Calu3 (cell line): ENCODE measurements around the gene EHD2. TPM values are rescaled to one million over a fixed set of nuclear protein-coding genes. Genes with fewer than 3 reads are reported as not detected.
A peak's percentile ranks its signal among the peaks of the same experiment; 100 is the strongest.

Experiments used
- BruUV-seq: library from RNA; stranded (reverse); fragments of 400-500 nt; replicated peaks from 2 replicates; lab custom pipeline; 2021; lab: Mats Ljungman, UMichigan
- CTCF ChIA-PET: fragments of 300-600 bp; sonication (Branson Sonifier 250); formaldehyde crosslinking; loops from one replicate; lab custom pipeline; 2022; ENCODE audit warnings: antibody characterized with exemption; lab: Charles Lee
- DNase-seq: peaks from one replicate; pipeline ENCODE4 v3.0.0; 2022
- H3K27ac Mint-ChIP-seq: one replicate; pipeline ENCODE4 v1.8.0; 2022; ENCODE audit warnings: mixed read lengths; ENCODE audit not compliant: unreplicated experiment
- H3K27me3 Mint-ChIP-seq: one replicate; pipeline ENCODE4 v1.8.0; 2022; ENCODE audit warnings: mixed read lengths; ENCODE audit not compliant: unreplicated experiment
- H3K36me3 Mint-ChIP-seq: one replicate; pipeline ENCODE4 v1.8.0; 2022; ENCODE audit warnings: mild to moderate bottlenecking, moderate library complexity, mixed read lengths; ENCODE audit not compliant: insufficient read depth, unreplicated experiment
- H3K4me1 Mint-ChIP-seq: one replicate; pipeline ENCODE4 v1.8.0; 2022; ENCODE audit warnings: mild to moderate bottlenecking, low read depth, mixed read lengths; ENCODE audit not compliant: unreplicated experiment
- H3K4me3 Mint-ChIP-seq: one replicate; pipeline ENCODE4 v1.8.0; 2022; ENCODE audit warnings: mild to moderate bottlenecking, low read depth, moderate library complexity, mixed read lengths; ENCODE audit not compliant: unreplicated experiment
- H3K9me3 Mint-ChIP-seq: one replicate; pipeline ENCODE4 v1.8.0; 2022; ENCODE audit warnings: low read depth, mixed read lengths; ENCODE audit not compliant: unreplicated experiment
- CTCF ChIP-seq: fragments of 200-600 bp; IDR thresholded peaks from one replicate; pipeline ENCODE4 v1.8.0; 2022; ENCODE audit warnings: antibody characterized with exemption; ENCODE audit not compliant: unreplicated experiment
- intact Hi-C: fragments of 100-400 bp; cut with micrococcal nuclease; formaldehyde crosslinking; loops from one replicate; pipeline ENCODE4 v1.10.0; 2022; ENCODE audit not compliant: unreplicated experiment
- total RNA-seq: library from RNA; stranded (reverse); gene quantifications from 2 replicates; pipeline ENCODE4 v1.2.3, GENCODE V29; 2022

Gene EHD2
- total RNA-seq, 1 experiment from 2014 or later, result 52.3 TPM

DNA sequence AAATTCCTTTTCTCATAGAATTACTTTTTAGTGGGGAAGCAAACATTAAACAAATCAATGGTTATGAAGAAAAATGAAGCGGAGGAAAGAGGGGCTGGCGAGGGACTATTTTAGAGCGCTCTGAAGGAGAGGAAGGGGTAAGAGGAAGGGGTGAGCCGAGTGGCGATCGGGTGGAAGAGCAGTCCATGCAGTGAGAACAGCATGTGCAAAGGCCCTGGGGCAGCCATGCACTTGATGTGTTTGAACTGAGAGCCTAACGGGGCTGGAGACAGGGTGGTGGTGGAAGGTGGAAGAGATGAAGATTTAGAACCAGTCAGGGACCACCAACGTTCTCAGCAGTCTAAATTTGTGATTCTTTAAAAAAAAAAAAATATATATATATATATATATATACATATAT lies 17.7 kb downstream of the EHD2 start:
- peaks cover 45% of the 10 kb centered on the region for H3K4me1 Mint-ChIP-seq
- H3K27ac Mint-ChIP-seq, result peak overlapping the region; percentile 96
- intact Hi-C loops, result no loop called here
- peak overlapping the region; percentile 85 for H3K4me3 Mint-ChIP-seq
- CTCF ChIA-PET, result no interaction called here
- no peak for DNase-seq
- no peak for TF ChIP-seq CTCF
- BruUV-seq, result no TSS peak
- H3K9me3 Mint-ChIP-seq, result no peaks in the 10 kb centered on the region
- H3K27me3 Mint-ChIP-seq, result no peaks in the 10 kb centered on the region
- H3K36me3 Mint-ChIP-seq, result peaks cover 55% of the 10 kb centered on the region

- H3K4me1 Mint-ChIP-seq, result peaks cover 7% of the 10 kb centered on the region
- H3K36me3 Mint-ChIP-seq, result peaks cover 28% of the 10 kb centered on the region
- CTCF ChIA-PET, result interaction anchor here (0.6 kb wide), 1 partner anchor 135 kb away, joined by 3 read pairs; no protein-coding TSS in a partner anchor
- no peak for DNase-seq
- TF ChIP-seq CTCF, result no peak
- H3K4me3 Mint-ChIP-seq, result no peak overlapping the region
- intact Hi-C loops, result no loop called here
- no peaks in the 10 kb centered on the region for H3K27me3 Mint-ChIP-seq
- no TSS peak for BruUV-seq
- H3K9me3 Mint-ChIP-seq, result no peaks in the 10 kb centered on the region
- H3K27ac Mint-ChIP-seq, result no peak overlapping the region
These were observed 21.9 kb downstream of the EHD2 start for GRCh38 chr19:47735131-47735530.

DNA sequence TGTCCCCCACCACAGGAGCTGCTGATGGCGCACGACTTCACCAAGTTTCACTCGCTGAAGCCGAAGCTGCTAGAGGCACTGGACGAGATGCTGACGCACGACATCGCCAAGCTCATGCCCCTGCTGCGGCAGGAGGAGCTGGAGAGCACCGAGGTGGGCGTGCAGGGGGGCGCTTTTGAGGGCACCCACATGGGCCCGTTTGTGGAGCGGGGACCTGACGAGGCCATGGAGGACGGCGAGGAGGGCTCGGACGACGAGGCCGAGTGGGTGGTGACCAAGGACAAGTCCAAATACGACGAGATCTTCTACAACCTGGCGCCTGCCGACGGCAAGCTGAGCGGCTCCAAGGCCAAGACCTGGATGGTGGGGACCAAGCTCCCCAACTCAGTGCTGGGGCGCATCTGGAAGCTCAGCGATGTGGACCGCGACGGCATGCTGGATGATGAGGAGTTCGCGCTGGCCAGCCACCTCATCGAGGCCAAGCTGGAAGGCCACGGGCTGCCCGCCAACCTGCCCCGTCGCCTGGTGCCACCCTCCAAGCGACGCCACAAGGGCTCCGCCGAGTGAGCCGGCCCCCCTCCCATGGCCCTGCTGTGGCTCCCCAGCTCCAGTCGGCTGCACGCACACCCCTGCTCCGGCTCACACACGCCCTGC lies 27.8 kb downstream of the EHD2 start:
- CTCF ChIA-PET, result interaction anchor here (1.3 to 1.5 kb wide), 2 partner anchors 28 to 34 kb away, joined by 3 to 4 read pairs; no protein-coding TSS in a partner anchor
- Mint-ChIP-seq H3K27me3 (no peaks in the 10 kb centered on the region), H3K27ac (peak overlapping the region; percentile 63), H3K4me3 (no peak overlapping the region), H3K36me3 (peaks cover 72% of the 10 kb centered on the region), H3K4me1 (peaks cover 24% of the 10 kb centered on the region), H3K9me3 (peaks cover 2% of the 10 kb centered on the region)
- no peak for DNase-seq
- no peak for TF ChIP-seq CTCF
- intact Hi-C loops, result no loop called here
- no TSS peak for BruUV-seq

GRCh38 chr19:47741544-47742140 lies 28.4 kb downstream of the EHD2 start:
- no peak overlapping the region for H3K4me3 Mint-ChIP-seq
- H3K36me3 Mint-ChIP-seq, result peaks cover 72% of the 10 kb centered on the region

More at GRCh38 chr19:47741544-47742140, 28.4 kb downstream of the EHD2 start:
- CTCF ChIA-PET, result interaction anchor here (0.9 to 1.5 kb wide), 2 partner anchors 28 to 29 kb away, joined by 4 read pairs; no protein-coding TSS in a partner anchor
- intact Hi-C loops, result no loop called here
- H3K4me1 Mint-ChIP-seq, result peaks cover 24% of the 10 kb centered on the region
- BruUV-seq, result no TSS peak
- DNase-seq, result no peak
- peaks cover 2% of the 10 kb centered on the region for H3K9me3 Mint-ChIP-seq
- H3K27me3 Mint-ChIP-seq, result no peaks in the 10 kb centered on the region
- peak overlapping the region; percentile 63 for H3K27ac Mint-ChIP-seq
- TF ChIP-seq CTCF, result no peak
